Heart left ventricle (tissue), 13 donors: ENCODE results near the gene MRPL48.

Experiments
- CTCF ChIP-seq, 12 donors: fragments of 200-600 bp; sonication (generic) in 4 of 12; IDR thresholded peaks; one replicate each; pipeline versions ENCODE4 v1.5.0 to v1.8.0; 2018 to 2022; ENCODE audit warnings: antibody characterized with exemption in 12 of 12, mild to moderate bottlenecking in 5 of 12
- POLR2A ChIP-seq, 2 donors: fragments of 450-650 bp; IDR thresholded peaks; one replicate each; pipeline ENCODE4 v1.6.1; 2017; ENCODE audit warnings: antibody characterized with exemption in 2 of 2, mild to moderate bottlenecking in 2 of 2, moderate library complexity in 2 of 2
- donor health status: ischemic (EF 13 %, LVEDD 7.1; RV severe dilation, severe dysfunction).
- donor health status: DM: no; HTN: yes; CAD: no.
- donor health status: DM: no; HTN: no; CAD: no.
- donor health status: ischemic (EF 25% LVEDD 6.9; RV normal size, moderate dysfunction).
- donor health status: ischemic (EF 25% LVEDD 5.7; RV mildly dilated, moderate dysfunction).
- donor health status: ischemic (EF 35%, LVEDD 5.7; RV mildly dilated, moderate dysfunction).
- donor health status: nonischemic (EF 11% LVEDD 7.7; RV severe dilation, severe dysfunction).
- donor health status: DM: yes; HTN: yes; CAD: no.
- donor health status: PGD.
- donor health status: ischemic (EF 29% LVEDD 5.4; RV normal size, mild dysfunction).
- donor health status: nonischemic (EF 23%, LVEDD 6.1; RV moderate dilation, normal function).

- TF ChIP-seq CTCF (IDR thresholded peaks at IDR 0.05) (no peak), POLR2A (IDR thresholded peaks at IDR 0.05) (no peak)
Measured at GRCh38 chr11:73851046-73851764, 63.5 kb downstream of the MRPL48 start.
